SK-N-MC (cell line): Measurements from ENCODE around the gene DPM2.
A peak's percentile ranks its signal among the peaks of the same experiment; 100 is the strongest.

Experiments used
- DNase-seq: peaks from one replicate; pipeline ENCODE4 v3.0.0-alpha.2; 2011; ENCODE audit warnings: low read depth, low spot score
- H3K27ac ChIP-seq: fragments of 200-600 bp; sonication (generic); 2 replicates; pipeline ENCODE4 v1.5.1; 2016; ENCODE audit warnings: mixed run types
- H3K36me3 ChIP-seq: fragments of 200-600 bp; sonication (generic); 2 replicates; pipeline ENCODE4 v1.6.1; 2017; ENCODE audit warnings: antibody characterized with exemption, low read length, mixed read lengths; ENCODE audit not compliant: insufficient read depth
- H3K4me3 ChIP-seq: fragments of 200-600 bp; sonication (generic); 2 replicates; pipeline ENCODE4 v1.5.1; 2016
- H3K9ac ChIP-seq: fragments of 200-600 bp; sonication (generic); 2 replicates; pipeline ENCODE4 v1.8.0; 2017; ENCODE audit warnings: mixed run types, mixed read lengths; ENCODE audit not compliant: insufficient read length
- H3K9me3 ChIP-seq: fragments of 200-600 bp; sonication (generic); 2 replicates; pipeline ENCODE4 v1.6.1; 2017; ENCODE audit warnings: low read depth, mild to moderate bottlenecking, antibody characterized with exemption, low read length, moderate library complexity, mixed read lengths
- EZH2 ChIP-seq: fragments of 200-600 bp; sonication (generic); IDR thresholded peaks from one replicate; pipeline ENCODE4 v1.6.1; 2017; ENCODE audit warnings: antibody characterized with exemption
- FOXP2 ChIP-seq: optimal IDR thresholded peaks from 2 replicates; pipeline ENCODE3; 2011; ENCODE audit warnings: mild to moderate bottlenecking, moderate library complexity; ENCODE audit not compliant: insufficient read depth; ENCODE audit errors: extremely low read length, control extremely low read depth
- POLR2AphosphoS5 ChIP-seq: IDR thresholded peaks from 2 replicates; pipeline ENCODE4 v1.6.1; 2012; ENCODE audit warnings: mild to moderate bottlenecking, low read depth, low read length, borderline replicate concordance

The DPM2 gene

DNA sequence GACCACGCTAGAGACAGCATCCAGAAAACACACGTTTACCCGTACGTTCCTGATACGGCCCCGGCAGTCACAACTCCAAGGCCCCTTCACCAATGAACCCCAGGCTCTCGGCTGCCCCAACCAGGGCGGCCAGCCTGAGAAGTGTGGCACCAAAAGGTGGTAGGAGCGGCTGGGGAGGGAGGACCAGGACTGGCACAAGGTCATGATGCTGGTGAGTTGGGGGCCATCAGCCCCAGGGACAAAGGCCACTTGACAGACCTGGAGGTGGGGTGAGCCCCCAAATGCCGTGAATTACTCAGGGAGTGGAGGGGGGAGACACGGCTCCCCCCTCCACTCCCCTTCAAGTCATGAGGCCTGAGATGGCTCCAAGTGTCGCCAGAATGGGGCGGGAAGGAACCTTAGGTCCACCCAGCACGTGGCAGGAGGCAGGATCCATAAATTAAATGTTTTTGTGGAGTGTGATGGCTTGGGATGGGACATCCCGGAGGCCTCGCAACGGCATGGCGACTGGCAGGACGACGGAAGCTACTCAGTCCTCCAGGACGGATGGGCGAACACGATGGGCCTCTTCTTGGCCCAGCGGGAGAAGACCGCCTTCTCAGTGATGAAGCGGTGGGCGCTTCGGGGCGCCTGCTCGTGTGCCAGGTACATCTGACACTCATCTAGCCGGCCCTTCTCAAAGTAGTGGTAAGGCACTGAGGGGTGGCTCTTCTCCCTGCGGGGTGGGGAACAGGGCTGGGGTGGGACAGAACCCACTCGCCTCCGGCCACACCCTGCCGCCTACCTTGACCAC lies 29.6 kb downstream of the DPM2 start:
- H3K4me3 ChIP-seq = no peak overlapping the region
- TF ChIP-seq FOXP2 (no peak), EZH2 (no peak), POLR2AphosphoS5 (no peak)
- no peak overlapping the region for H3K9ac ChIP-seq
- no peak for DNase-seq
- H3K36me3 ChIP-seq = no peaks in the 10 kb centered on the region
- H3K27ac ChIP-seq = no peak overlapping the region
- H3K9me3 ChIP-seq = no peaks in the 10 kb centered on the region

DNA sequence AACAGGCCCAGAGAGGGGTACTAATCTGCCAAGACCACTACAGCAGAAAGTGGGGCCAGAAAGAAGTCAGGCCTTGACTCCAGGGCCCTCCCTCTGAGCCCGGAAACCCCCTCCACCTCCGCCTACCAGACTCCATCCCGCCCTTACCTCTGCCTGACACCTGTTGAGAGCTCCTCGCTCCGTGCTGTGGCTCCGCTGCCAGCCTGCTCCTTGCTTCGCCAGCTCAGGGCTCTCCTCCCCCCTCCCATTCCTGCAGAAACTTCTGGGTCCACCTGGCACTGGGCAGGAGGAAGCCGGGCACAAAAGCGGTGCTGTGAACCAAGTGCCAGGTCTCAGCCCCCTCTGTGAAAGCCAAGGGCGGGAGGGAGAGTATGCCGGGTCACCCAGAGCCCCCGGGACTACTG lies 31.9 kb downstream of the DPM2 start:
- no peaks in the 10 kb centered on the region for H3K9me3 ChIP-seq
- DNase-seq = no peak
- no peak overlapping the region for H3K27ac ChIP-seq
- H3K4me3 ChIP-seq = no peak overlapping the region
- no peaks in the 10 kb centered on the region for H3K36me3 ChIP-seq
- TF ChIP-seq POLR2AphosphoS5 (no peak), FOXP2 (no peak), EZH2 (no peak)
- no peak overlapping the region for H3K9ac ChIP-seq

DNA sequence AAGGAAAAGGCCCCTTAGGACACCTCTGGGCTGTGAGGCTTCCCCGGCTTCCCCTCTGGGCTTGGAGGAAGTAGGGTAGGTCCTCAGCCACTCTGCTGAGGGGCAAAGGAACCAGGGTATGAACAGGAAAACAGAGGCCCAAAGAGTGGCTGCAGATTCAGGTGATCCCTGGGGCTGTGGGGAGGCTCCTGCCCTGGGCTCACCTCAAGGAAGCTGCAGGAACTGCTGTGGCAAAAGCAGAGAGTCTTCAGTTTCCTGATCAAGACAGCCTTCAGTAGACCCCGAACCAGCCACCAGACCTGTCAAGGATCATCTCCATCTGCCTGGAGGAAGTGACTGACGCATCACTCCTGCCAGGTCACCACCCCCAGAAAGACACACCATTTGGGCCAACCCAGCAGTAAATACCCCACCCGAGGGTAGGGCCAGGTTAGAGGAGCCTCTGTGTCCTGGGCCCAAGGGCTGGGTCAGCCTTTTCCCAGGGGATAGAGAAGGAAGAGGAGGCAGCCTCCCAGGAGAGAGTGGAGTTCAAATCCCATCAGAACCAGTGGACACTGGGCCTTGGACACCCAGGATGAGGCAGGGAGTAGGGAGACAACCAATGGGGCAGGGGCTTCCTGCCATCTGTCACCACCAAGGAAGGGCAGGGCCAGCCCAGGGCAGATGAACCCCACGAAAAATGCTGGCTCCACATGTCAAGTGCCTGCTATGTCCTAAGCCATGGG lies 32.5 kb downstream of the DPM2 start:
- Histone ChIP-seq H3K27ac (no peak overlapping the region), H3K9me3 (no peaks in the 10 kb centered on the region), H3K36me3 (no peaks in the 10 kb centered on the region), H3K4me3 (no peak overlapping the region), H3K9ac (no peak overlapping the region)
- DNase-seq = no peak
- no peak for TF ChIP-seq FOXP2
- no peak for TF ChIP-seq EZH2
- no peak for TF ChIP-seq POLR2AphosphoS5

DNA sequence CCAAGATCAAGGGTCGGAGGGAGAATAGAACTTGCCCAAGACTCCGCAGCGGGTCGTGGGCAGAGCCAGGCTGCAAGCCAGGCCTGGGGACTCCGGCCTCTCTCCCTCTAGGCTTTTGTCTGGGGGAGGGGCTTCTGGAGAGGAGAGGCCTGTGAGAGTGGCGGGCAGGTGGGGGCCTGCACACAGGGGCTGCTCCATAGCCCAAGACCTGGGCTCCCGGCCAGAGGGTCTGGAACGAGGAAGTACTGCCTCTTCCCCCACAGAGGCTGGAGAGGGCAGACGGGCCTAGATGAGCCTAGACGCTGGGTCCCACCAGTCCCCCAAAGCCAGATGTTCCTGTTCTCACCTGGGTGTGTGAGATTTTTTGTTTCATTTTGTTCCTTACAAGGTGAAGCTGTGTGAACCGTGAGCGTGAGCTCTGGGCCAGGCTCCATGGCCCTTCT lies 33.1 kb downstream of the DPM2 start:
- Histone ChIP-seq H3K27ac (no peak overlapping the region), H3K36me3 (no peaks in the 10 kb centered on the region), H3K9me3 (no peaks in the 10 kb centered on the region), H3K9ac (no peak overlapping the region), H3K4me3 (no peak overlapping the region)
- DNase-seq = no peak
- TF ChIP-seq POLR2AphosphoS5 (no peak), EZH2 (no peak), FOXP2 (no peak)

DNA sequence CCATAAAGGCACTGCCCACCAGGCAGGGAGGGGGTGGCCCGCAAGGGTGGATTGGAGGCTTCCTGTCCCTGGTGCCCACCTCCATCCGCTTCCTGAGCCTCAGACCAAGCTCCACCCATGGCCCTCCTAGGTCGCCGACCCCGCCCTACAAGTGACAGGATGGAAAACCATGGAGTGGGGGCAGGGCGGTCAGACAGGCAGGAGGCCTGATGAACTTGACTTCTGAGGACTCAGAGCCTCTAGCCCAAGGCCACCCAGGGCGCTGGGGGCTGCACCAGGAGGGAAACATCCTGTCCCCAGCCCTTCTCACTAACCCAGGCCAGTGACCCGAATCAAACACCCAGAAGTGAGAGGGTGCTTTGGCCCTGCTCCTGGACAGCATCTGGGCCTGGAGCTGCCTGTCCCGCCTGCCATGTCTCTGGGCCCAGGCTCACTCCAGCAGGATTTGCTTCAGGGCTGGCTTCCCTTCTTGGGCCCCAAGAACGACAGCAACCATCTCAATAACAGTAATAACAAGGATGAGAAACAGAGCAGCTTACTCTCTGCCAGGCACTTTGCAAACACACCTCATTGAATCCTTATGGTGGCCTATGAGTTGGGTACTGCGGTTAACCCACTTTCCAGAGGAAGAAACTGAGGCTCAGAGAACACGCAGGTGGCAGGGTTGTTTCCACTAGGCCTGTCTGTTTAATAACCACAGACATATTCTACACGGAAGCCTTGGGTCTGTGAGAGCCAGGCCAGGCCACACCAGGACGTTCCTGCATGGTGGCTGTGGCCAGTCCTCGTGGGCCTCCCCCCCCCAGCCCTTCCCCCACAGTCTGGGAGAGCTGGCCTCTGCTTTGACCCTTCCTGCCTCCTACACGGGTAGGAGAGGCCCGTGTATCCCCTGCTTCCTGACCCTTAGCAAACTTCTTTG lies 33.8 kb downstream of the DPM2 start:
- Histone ChIP-seq H3K4me3 (no peak overlapping the region), H3K27ac (no peak overlapping the region), H3K9me3 (no peaks in the 10 kb centered on the region), H3K36me3 (no peaks in the 10 kb centered on the region), H3K9ac (no peak overlapping the region)
- no peak for DNase-seq
- TF ChIP-seq POLR2AphosphoS5 = no peak
- TF ChIP-seq FOXP2 = no peak
- TF ChIP-seq EZH2 = no peak

DNA sequence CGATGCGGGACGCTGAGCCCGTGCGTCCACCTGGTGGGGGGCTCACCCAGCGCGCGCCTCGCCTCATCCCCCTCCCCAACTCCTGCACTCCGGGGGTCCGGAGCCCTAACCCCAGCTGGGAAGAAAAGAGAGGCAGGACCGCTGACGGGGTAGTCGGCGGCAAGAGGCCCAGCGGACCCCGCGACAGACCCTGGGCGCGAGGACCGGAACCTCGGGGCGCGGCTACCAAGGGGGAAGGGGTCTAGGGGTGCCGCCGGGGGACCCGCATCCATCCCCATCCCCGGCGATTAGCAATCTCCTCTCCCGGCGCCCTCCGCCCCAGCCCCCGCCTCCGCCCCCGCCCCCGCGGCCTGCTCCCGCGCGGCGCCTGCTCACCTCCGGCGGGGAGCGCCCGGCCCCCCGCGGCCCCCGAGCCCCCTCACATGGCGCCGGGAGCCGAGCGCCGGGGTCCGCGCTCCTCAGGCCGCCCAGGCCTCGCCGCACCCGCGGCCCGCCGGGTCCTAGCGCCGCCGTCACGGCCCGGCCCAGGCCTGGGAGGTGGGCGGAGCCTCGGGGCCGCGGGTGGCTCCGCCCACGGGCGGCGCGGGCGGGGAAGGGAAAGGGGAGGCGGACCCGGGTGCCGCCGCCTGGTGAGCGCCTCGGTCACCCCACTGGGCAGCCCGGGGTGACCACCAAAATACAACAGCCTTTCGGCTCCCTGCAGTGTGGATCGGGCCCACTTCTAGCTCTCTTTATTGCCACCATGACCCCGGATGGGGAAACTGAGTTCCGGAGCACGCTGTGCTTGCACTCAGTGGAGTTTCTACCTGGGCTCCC lies 38.3 kb downstream of the DPM2 start, which contains the start of gene ST6GALNAC6:
Gene ST6GALNAC6 (minus strand): TSS at position 476 of the 816 bp plus-strand sequence. CDS start 1,622 bp downstream, outside the sequence.
- Histone ChIP-seq H3K27ac (no peak within 1 kb of the TSS), H3K36me3 (peaks cover 27% of the 10 kb centered on the region), H3K9me3 (peaks cover 2% of the 10 kb centered on the region; the same call in 1 of the 2 replicates), H3K9ac (peak within 1 kb of the TSS; percentile 74), H3K4me3 (peak within 1 kb of the TSS; percentile 92)
- TF ChIP-seq EZH2 (no peak), POLR2AphosphoS5 (no peak), FOXP2 (no peak)
- DNase-seq = no peak

DNA sequence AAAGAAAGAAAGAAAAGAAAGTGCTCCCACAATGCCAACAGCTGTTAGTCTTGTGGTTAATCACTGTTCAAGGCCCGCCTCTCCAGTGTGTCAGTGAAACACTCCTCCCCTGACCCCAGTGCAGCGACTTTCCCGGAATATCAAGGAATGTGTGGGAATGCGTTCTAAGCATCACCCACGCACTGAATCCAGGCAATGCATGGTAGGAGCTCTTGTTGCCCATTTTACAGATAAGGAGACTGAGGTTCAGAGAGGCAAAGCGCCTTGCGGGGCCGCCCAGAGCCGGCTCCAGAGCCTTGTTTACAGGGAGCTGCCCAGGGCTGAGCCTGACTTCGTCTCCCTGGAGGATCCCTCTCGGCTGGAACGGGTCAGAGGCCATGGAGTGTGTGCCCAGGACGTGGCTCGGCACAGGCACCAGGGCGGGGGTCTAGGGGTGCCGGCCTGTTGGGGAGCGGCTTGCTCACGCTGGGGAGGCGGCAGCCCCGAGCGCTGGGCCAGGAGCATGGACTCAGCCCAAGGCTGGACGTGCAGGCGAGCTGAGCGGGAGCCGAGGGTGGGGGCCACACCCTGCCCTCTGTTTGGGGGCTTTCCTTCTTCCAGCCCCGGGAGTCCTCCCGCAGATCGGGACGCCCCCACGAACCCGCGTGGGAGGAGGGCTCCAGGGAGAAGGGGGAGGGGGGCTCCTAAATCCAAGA lies 39.1 kb downstream of the DPM2 start:
- H3K27ac ChIP-seq = no peak overlapping the region
- peaks cover 35% of the 10 kb centered on the region for H3K36me3 ChIP-seq
- DNase-seq = no peak

More for the DNA sequence above, 39.1 kb downstream of the DPM2 start:
- Histone ChIP-seq H3K9me3 (peaks cover 2% of the 10 kb centered on the region; the same call in 1 of the 2 replicates), H3K9ac (peak overlapping the region; percentile 74), H3K4me3 (peak overlapping the region; percentile 92)
- TF ChIP-seq FOXP2 (no peak), EZH2 (no peak), POLR2AphosphoS5 (no peak)
